HL-60 (cell line): ENCODE results near the gene CHKB.

Experiments used
- DNase-seq, 2 experiments: peaks; one replicate each; pipeline ENCODE4 v3.0.0-alpha.2; 2010 to 2020; ENCODE audit warnings: low read depth in 1 of 2, low spot score in 1 of 2
- H3K27ac ChIP-seq: fragments of 250-450 bp; sonication (Bioruptor Pico); replicated peaks from 2 replicates; pipeline ENCODE4 v1.5.1; 2020; ENCODE audit warnings: mild to moderate bottlenecking, moderate library complexity
- H3K27me3 ChIP-seq: fragments of 250-450 bp; sonication (Bioruptor Pico); 2 replicates; pipeline ENCODE4 v1.5.1; 2021; ENCODE audit warnings: mild to moderate bottlenecking, moderate library complexity; ENCODE audit not compliant: insufficient read depth, poor library complexity, severe bottlenecking
- H3K4me3 ChIP-seq: replicated peaks from 2 replicates; pipeline ENCODE4 v1.5.1; 2011; ENCODE audit warnings: mild to moderate bottlenecking, control low read depth, low read length; ENCODE audit not compliant: insufficient read depth
- GABPA ChIP-seq: IDR thresholded peaks from 2 replicates; pipeline ENCODE4 v1.6.1; 2012; ENCODE audit warnings: low read depth
- POLR2AphosphoS5 ChIP-seq: IDR thresholded peaks from 2 replicates; pipeline ENCODE4 v1.6.1; 2012; ENCODE audit warnings: low read depth
- SPI1 ChIP-seq: IDR thresholded peaks from 2 replicates; pipeline ENCODE4 v1.6.1; 2012; ENCODE audit warnings: low read depth, mild to moderate bottlenecking, borderline replicate concordance
- TF ChIP-seq, protein P1 (sequence below): IDR thresholded peaks from one replicate; pipeline ENCODE4 v1.5.1; 2011; ENCODE audit warnings: low read length, control low read depth, inconsistent platforms; ENCODE audit not compliant: insufficient read depth
- TF ChIP-seq, protein P2 (sequence below): IDR thresholded peaks from 2 replicates; pipeline ENCODE4 v1.6.1; 2012; ENCODE audit warnings: low read depth; ENCODE audit not compliant: insufficient replicate concordance

CHKB gene

DNA sequence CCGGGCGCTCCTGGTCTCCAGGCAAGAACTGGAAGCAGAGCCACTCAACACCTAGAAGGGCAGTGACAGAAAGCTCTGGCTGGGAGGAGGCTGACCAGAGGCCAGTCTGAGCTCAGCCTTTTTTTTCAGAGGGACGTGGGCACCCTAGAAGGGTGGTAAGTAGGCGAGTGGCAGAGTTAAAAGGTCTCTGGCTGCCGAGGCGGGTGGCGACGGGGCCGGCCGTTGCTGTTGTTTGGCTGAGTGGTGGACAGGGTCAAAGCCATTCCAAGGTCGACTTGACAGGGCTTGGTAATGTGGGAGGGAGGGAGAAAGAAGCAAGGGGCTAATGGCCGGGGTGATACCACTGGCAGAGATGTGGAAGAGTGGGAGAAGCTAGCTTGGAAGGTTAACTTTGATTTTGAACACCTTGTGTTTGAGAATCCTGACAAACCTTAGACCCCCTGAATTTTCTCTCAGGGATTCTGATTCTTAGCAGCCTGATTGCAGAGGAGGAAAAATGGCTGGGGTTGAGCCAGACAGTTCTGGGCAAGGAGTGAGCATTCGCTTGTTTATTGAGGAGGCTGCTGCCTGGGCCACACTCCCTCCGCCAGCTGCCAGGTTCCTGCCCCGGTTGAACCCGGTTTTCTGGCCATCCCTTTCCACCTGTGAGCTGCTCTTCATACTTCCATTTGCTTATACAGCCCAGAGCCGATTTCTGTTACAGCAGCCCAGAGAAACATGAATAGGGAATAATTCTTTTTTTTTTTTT, 19.1 kb downstream of the CHKB start:
- H3K27me3 ChIP-seq, result no peaks in the 10 kb centered on the region
- peak overlapping the region; percentile 59 for H3K4me3 ChIP-seq
- DNase-seq, result no peak
- TF ChIP-seq, protein P1, sequence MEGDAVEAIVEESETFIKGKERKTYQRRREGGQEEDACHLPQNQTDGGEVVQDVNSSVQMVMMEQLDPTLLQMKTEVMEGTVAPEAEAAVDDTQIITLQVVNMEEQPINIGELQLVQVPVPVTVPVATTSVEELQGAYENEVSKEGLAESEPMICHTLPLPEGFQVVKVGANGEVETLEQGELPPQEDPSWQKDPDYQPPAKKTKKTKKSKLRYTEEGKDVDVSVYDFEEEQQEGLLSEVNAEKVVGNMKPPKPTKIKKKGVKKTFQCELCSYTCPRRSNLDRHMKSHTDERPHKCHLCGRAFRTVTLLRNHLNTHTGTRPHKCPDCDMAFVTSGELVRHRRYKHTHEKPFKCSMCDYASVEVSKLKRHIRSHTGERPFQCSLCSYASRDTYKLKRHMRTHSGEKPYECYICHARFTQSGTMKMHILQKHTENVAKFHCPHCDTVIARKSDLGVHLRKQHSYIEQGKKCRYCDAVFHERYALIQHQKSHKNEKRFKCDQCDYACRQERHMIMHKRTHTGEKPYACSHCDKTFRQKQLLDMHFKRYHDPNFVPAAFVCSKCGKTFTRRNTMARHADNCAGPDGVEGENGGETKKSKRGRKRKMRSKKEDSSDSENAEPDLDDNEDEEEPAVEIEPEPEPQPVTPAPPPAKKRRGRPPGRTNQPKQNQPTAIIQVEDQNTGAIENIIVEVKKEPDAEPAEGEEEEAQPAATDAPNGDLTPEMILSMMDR, result no peak
- TF ChIP-seq SPI1, result no peak
- TF ChIP-seq, protein P2, sequence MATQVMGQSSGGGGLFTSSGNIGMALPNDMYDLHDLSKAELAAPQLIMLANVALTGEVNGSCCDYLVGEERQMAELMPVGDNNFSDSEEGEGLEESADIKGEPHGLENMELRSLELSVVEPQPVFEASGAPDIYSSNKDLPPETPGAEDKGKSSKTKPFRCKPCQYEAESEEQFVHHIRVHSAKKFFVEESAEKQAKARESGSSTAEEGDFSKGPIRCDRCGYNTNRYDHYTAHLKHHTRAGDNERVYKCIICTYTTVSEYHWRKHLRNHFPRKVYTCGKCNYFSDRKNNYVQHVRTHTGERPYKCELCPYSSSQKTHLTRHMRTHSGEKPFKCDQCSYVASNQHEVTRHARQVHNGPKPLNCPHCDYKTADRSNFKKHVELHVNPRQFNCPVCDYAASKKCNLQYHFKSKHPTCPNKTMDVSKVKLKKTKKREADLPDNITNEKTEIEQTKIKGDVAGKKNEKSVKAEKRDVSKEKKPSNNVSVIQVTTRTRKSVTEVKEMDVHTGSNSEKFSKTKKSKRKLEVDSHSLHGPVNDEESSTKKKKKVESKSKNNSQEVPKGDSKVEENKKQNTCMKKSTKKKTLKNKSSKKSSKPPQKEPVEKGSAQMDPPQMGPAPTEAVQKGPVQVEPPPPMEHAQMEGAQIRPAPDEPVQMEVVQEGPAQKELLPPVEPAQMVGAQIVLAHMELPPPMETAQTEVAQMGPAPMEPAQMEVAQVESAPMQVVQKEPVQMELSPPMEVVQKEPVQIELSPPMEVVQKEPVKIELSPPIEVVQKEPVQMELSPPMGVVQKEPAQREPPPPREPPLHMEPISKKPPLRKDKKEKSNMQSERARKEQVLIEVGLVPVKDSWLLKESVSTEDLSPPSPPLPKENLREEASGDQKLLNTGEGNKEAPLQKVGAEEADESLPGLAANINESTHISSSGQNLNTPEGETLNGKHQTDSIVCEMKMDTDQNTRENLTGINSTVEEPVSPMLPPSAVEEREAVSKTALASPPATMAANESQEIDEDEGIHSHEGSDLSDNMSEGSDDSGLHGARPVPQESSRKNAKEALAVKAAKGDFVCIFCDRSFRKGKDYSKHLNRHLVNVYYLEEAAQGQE, result no peak
- TF ChIP-seq POLR2AphosphoS5, result no peak
- TF ChIP-seq GABPA, result no peak
- 0 out of 2 replicates have a peak overlapping the region, but pooled peaks have one; percentile 37 for H3K27ac ChIP-seq

DNA sequence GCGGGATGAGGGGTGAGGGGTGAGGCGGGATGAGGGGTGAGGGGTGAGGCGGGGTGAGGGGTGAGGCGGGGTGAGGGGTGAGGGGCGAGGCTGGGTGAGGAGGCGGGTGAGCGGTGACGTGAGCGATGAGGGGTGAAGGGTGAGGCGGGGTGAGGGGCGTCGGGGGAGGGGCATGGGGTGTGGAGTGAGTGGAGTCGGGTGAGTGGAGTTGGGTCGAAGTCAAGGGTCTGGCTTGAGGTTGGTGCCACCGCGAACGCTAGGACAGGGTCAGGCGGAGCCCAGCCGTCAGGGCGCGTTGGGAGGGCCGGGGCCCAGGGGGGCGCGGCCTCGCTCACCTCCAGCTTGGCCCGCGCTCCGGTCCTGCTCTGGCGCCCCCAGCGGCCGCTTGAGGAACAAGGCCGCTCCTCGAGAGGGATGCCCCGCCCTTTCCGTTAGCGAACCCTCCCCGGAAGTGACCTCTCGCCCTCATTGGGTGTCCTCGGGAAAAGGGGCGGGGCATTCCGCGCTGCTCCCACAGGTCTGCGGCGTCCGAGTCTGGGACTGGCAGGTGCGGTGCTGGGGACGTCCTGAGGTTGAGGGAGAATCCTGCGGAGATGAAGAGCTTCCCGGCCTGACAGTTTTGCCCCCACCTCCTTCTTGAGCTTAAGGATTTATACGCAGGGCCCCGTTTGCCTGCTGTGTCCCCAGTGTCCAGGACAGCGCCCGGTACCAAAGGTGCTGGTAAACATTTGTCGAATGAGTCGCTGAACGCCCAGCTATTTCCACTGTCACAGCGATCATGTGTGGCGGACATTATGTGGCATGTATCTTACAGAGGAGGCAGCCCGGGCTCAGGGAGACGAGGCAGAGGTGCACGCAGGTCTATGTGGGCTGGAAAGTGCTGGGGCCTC, 19.9 kb downstream of the CHKB start, which contains the start of gene SYCE3:
Gene SYCE3, minus strand, starts transcription at position 397 of the 890 bp plus-strand sequence. CDS start 6,514 bp downstream, outside the sequence.
- TF ChIP-seq POLR2AphosphoS5 (0 out of 2 replicates have a peak, but pooled peaks have one; percentile 31), SPI1 (no peak; the same call in 1 of the 2 replicates), GABPA (peak; percentile 33; the same call in 1 of the 2 replicates)
- TF ChIP-seq, protein P2, result no peak
- TF ChIP-seq, protein P1, result peak; percentile 72
- Histone ChIP-seq H3K4me3 (peak within 1 kb of the TSS; percentile 59), H3K27me3 (no peaks in the 10 kb centered on the region), H3K27ac (0 out of 2 replicates have a peak within 1 kb of the TSS, but pooled peaks have one; percentile 37)
- DNase-seq, result peak; percentile 94 to 98

DNA sequence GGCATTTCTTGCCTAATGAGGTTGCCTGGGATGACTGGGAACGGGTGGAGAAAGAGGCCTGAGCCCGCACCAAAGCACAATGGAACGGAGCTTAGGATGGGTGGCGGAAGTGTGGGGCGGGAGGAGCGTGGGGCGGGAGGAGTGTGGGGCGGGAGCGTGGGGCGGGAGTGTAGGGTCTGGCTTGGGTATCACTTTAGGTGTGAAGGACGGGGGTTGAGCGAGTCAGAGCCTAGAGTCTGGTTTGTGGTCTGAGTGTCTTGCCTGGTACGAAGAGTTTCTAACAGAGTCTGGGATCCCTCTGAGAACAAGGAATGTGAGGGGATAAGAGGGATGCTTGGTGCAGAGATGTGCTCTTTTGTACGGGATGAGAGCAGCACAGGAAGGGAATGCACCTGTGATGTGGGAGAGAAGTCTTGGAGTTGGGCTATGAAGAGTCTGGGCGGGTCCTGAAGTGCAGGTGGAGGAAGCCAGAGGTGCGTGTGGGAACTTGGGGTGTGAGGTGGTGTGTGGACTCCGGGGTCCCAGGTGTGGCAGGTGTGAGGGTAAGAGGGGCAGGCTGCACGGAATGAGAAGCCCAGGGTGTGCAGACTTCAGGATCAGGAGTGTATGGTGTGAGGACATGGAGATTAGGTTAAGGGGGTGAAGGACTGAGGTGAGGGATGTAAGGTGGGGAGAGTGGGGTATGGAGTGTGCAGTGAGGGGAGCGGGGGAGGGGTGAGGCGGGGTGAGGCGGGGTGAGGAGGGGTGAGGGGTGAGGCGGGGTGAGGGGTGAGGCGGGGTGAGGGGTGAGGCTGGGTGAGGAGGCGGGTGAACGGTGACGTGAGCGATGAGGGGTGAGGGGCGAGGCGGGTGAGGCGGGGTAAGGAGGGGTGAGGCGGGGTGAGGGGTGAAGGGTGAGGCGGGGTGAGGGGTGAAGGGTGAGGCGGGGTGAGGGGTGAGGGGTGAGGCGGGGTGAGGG, 21.0 kb downstream of the CHKB start:
- no peak overlapping the region for H3K4me3 ChIP-seq

More for the DNA sequence above, 21.0 kb downstream of the CHKB start:
- Histone ChIP-seq H3K27ac (no peak overlapping the region), H3K27me3 (no peaks in the 10 kb centered on the region)
- DNase-seq, result no peak
- TF ChIP-seq POLR2AphosphoS5 (no peak), SPI1 (no peak), GABPA (no peak)
- TF ChIP-seq, protein P2, result no peak
- TF ChIP-seq, protein P1, result no peak
